AG09309 (cell line): ENCODE measurements around the gene TAGLN.

Experiments used
- DNase-seq: peaks from one replicate; pipeline ENCODE4 v3.0.0-alpha.2; 2010; ENCODE audit warnings: low read depth
- H3K4me3 ChIP-seq: 2 replicates; pipeline ENCODE4 v1.5.1; 2011; ENCODE audit warnings: mild to moderate bottlenecking, low read depth, low read length, moderate library complexity; ENCODE audit not compliant: control insufficient read depth
- TF ChIP-seq, protein P1 (sequence below): IDR thresholded peaks from 2 replicates; pipeline ENCODE4 v1.5.1; 2011; ENCODE audit warnings: mild to moderate bottlenecking, low read depth, low read length, inconsistent platforms; ENCODE audit not compliant: insufficient read depth, control insufficient read depth; ENCODE audit errors: missing control alignments

TAGLN gene

DNA sequence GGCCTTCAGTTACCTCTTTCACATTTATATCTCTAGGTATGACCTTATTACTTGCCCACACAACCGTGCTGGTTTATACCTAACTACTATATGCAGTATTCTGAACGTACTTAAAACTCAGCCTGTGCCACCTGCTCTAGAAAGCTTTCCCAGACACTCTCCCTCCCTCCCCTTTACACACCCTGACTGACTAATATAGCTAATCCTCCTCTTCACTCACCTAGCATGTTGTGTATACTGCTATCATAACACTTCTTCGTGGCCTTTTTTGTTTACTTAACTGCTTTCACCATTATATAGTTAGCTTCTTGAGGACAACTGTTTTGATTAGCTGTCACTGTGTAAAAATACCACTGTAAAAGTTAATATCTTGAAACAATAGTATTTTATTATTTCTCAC is 56.8 kb downstream of the TAGLN start:
- DNase-seq = no peak
- TF ChIP-seq, protein P1, sequence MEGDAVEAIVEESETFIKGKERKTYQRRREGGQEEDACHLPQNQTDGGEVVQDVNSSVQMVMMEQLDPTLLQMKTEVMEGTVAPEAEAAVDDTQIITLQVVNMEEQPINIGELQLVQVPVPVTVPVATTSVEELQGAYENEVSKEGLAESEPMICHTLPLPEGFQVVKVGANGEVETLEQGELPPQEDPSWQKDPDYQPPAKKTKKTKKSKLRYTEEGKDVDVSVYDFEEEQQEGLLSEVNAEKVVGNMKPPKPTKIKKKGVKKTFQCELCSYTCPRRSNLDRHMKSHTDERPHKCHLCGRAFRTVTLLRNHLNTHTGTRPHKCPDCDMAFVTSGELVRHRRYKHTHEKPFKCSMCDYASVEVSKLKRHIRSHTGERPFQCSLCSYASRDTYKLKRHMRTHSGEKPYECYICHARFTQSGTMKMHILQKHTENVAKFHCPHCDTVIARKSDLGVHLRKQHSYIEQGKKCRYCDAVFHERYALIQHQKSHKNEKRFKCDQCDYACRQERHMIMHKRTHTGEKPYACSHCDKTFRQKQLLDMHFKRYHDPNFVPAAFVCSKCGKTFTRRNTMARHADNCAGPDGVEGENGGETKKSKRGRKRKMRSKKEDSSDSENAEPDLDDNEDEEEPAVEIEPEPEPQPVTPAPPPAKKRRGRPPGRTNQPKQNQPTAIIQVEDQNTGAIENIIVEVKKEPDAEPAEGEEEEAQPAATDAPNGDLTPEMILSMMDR = no peak
- no peak overlapping the region for H3K4me3 ChIP-seq

GRCh38 chr11:117256573-117256972 is 57.4 kb downstream of the TAGLN start:
- TF ChIP-seq, protein P1 = no peak

More at GRCh38 chr11:117256573-117256972, 57.4 kb downstream of the TAGLN start:
- no peak for DNase-seq
- no peak overlapping the region for H3K4me3 ChIP-seq
